ENCODE results near the gene MAP3K20. TPM values are rescaled to one million over a fixed set of nuclear protein-coding genes. Genes with fewer than 3 reads are reported as not detected.
"Not testable (repeated sequence)": the region's sequence is repeated elsewhere in the genome, so short reads cannot be mapped to it uniquely, and the experiment has no call there.

The MAP3K20 gene
- total RNA-seq, 1 donor from 2014 or later = 519 TPM

GRCh38 chr2:173079141-173079540 is 3.5 kb downstream of the MAP3K20 start:
- DNase-seq (ENCODE audit: low spot score) = no peak
- intact Hi-C loops (cut with DNase I) = loop anchor here (5.0 kb wide), 2 partner anchors 107 to 108 kb away; no protein-coding TSS in a partner anchor

DNA sequence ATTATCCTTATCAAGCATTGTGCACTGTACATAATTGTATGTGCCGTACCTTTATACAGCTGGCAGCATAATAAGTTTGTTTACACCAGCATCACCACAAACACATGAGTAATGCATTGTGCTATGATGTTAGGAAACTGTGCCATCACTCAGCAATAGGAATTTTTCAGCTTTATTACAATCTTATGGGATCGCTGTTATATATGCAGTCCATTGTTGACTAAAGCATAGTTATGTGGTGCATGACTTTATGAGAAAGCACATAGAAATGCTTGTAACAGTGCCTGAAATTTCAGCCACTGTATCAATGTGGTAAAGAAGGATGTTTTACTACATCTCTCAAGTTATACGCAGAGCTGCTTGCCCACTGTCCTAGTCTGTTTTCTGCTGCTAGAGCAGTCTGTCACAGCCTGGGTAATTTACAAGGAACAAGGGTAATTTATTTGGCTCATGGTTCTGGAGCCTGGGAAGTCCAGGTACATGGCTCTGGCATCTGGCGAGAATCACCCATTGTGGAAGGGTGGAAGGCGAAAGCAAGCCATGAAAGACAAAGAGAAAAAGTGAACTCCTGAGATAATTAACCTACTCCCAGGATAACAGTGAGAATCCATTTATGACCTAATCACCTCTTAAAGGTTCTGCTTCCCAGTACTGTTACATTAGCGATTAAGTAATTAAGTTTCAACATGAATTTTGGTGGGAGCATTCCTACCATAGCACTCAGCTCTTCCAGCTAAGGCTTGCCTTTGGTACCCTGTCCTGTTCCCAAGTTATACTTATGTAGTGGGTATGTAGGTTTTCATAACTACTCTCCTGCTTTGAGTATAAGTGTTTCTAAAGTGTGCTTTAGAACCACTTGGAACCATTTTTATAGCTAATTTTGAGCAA is 4.6 kb downstream of the MAP3K20 start:
- DNase-seq (ENCODE audit: low spot score) = no peak
- intact Hi-C loops (cut with DNase I) = loop anchor here (5.0 kb wide), 2 partner anchors 107 to 108 kb away; no protein-coding TSS in a partner anchor

DNA sequence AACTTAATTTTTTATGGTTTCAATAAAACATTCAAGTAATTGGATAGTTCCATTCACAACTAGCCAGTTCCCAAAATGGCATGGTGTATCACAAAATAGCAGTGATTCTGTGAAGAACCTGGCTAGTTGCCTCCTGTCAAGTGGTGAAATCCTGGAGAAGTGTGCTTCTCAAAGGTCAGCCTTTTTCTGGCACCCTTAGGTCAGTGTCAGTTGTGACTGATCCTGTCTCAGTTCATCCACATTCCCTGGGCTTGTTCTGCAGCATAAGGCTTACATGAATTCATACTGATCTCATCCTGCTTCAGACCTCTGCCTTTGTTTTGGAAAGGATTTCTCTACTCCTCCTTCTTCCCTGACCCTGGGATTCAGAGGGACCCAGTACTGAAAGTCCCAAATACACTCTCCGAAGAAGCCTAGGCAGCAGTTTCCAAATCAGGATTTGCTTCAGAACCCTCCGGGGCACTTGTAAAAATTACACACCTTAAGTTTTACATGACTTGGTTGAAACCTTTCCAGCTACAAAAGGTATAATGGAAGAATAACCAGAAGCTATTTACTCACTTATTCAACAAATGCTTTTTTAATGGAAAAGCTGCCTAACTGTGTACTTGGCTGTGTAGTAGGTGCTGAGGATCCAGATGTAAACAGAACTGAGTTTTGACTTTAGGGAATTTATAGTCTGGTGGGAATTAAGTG is 11.0 kb downstream of the MAP3K20 start:
- no peak for DNase-seq (ENCODE audit: low spot score)
- intact Hi-C loops (cut with DNase I) = no loop called here

- no peak for DNase-seq (ENCODE audit: low spot score)
- intact Hi-C loops (cut with DNase I) = no loop called here
These were observed 11.6 kb downstream of the MAP3K20 start for GRCh38 chr2:173087214-173087581.

DNA sequence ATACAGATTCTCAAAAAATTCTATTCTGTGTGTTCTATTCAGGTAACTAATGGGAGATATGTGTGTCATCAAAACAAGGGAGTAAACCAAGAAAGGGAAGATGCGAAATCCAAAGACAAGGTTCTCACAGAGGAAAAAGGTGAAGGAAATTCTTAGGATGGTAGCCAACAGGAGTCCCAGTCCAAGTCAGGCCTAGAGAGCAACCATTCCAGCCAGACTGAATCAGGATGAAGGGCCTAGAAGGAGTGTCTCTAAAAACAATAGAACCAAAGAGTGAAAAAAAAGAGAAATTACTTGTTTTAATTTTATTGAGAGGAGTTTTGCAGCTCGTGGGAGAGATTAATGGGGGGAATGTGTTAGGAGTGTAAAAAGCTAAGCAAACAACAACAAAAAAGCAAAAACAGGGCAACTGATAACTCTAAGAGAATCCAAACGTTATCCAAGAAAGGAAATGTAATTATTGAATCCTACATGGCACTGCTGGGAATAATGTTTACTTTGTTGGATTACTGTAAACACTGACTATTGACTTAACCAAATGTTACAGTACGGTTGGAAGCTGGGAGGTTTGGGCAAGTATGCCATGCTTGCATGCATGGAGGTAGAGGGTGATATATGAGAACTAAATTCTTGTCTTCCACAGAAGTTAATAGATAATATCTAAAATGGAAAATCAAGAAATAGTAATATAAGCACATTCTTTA is 12.3 kb downstream of the MAP3K20 start:
- intact Hi-C loops (cut with DNase I) = no loop called here
- DNase-seq (ENCODE audit: low spot score) = no peak

DNA sequence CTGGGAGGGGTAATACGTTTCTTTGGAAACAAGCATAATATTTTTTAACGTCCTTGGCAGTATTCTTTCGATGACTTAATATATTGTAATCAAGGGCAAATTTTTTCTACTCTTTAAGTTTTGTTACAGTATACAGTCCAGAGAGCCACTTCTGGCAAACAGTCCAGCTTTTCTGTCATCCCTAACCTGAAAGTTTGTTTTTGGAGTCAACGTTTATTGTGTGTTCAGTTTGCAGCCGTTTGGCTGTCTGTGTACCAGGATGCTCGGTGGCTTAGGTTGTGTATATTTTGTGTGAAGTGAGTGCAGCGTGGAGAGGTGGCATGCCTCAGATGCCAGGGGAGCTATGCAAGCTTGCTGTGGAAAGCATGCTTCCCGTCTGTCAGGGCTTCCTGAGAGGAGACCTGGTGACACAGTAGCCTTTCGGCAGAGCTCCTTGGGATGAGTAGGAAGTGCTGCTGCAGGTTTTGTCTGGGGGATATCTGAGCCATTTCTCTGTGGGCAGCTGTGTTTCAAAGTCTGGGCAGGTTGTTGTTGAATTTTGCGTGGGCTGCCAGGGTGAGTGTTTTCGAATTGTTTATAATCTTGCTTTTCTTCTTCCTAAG is 14.7 kb downstream of the MAP3K20 start:
- DNase-seq (ENCODE audit: low spot score) = peak; percentile 77
- intact Hi-C loops (cut with DNase I) = loop anchor here (5.0 kb wide), 1 partner anchor 122 kb away; no protein-coding TSS in a partner anchor

GRCh38 chr2:173090973-173091660 is 15.5 kb downstream of the MAP3K20 start:
- no peak for DNase-seq (ENCODE audit: low spot score)
- intact Hi-C loops (cut with DNase I) = loop anchor here (5.0 kb wide), 1 partner anchor 121 kb away; no protein-coding TSS in a partner anchor

DNA sequence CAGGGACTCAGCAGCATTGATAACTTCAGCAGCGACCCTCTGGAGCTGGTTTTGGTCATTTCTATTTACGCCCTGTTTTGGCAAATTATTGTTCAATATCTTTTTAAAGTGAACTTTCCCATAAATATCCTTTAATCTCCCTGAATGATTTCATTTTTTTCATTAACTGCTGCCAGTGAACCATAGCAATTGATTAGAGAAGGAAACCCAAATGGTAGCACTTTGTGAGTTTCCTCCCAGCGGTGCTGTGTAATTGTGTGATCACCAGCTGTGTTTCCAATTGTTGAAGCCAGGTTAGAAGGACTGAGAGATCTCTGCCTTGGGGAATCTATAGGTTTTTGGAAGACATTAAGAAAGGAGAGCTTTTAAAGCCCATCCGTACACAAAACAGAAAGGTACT is 16.3 kb downstream of the MAP3K20 start:
- intact Hi-C loops (cut with DNase I) = loop anchor here (5.0 kb wide), 1 partner anchor 120 kb away; no protein-coding TSS in a partner anchor
- DNase-seq (ENCODE audit: low spot score) = no peak

- no peak for DNase-seq (ENCODE audit: low spot score)
- intact Hi-C loops (cut with DNase I) = loop anchor here (5.0 kb wide), 1 partner anchor 119 kb away; no protein-coding TSS in a partner anchor
These were observed 17.3 kb downstream of the MAP3K20 start for GRCh38 chr2:173092844-173093402.

DNA sequence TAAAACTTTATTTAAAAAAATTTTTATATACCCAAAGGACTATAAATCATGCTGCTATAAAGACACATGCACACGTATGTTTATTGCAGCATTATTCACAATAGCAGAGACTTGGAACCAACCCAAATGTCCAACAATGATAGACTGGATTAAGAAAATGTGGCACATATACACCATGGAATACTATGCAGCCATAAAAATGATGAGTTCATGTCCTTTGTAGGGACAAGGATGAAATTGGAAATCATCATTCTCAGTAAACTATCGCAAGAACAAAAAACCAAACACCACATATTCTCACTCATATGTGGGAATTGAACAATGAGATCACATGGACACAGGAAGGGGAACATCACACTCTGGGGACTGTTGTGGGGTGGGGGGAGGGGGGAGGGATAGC is 18.0 kb downstream of the MAP3K20 start:
- DNase-seq (ENCODE audit: low spot score) = not testable (repeated sequence)
- intact Hi-C loops (cut with DNase I) = loop anchor here (5.0 kb wide), 1 partner anchor 119 kb away; no protein-coding TSS in a partner anchor

GRCh38 chr2:173094731-173095130 is 19.1 kb downstream of the MAP3K20 start:
- intact Hi-C loops (cut with DNase I) = loop anchor here (5.0 kb wide), 1 partner anchor 118 kb away; no protein-coding TSS in a partner anchor
- no peak for DNase-seq (ENCODE audit: low spot score)

DNA sequence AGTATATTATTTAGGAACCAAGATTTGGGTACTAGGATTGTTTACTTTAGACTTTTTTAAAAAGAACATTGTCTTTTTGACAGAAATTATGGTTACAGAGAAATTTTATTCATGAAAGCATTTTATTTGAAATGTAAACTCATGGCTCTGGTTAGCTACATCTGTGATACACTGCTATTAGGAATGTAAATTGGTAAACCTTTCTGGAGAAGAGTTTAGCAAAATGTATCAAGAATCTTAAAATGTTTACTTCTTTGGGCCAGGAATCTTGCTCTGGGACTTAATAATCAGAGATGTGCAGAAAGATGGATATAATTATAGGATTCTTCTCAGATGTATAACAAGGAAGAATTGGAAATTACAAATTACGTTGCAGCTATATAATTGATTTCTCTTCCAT is 19.7 kb downstream of the MAP3K20 start:
- no peak for DNase-seq (ENCODE audit: low spot score)
- intact Hi-C loops (cut with DNase I) = no loop called here

DNA sequence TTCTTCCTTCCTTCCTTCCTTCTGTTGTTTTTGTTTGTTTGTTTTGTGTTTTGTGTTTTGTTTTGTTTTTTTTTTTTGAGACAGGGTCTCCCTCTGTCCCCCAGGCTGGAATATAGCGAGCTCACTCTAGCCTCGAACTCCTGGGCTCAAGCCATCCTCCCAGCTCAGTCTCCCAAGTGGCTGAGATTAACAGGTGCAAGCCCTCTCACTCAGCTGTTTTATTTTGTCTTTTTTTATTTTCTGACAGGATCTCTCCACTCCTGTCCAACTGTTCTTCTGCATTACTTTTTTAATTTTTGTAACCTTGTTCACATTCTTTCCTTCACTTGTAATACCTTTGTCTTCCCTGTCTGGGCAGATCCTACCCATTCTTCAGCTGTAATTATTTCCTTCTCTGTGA is 23.6 kb downstream of the MAP3K20 start:
- intact Hi-C loops (cut with DNase I) = no loop called here
- DNase-seq (ENCODE audit: low spot score) = no peak

GRCh38 chr2:173099804-173100203 is 24.2 kb downstream of the MAP3K20 start:
- intact Hi-C loops (cut with DNase I) = no loop called here
- DNase-seq (ENCODE audit: low spot score) = no peak

GRCh38 chr2:173101687-173102086 is 26.0 kb downstream of the MAP3K20 start:
- intact Hi-C loops (cut with DNase I) = no loop called here
- no peak for DNase-seq (ENCODE audit: low spot score)

- DNase-seq (ENCODE audit: low spot score) = no peak
- intact Hi-C loops (cut with DNase I) = no loop called here
These were observed 28.5 kb downstream of the MAP3K20 start for GRCh38 chr2:173104156-173104555.

DNA sequence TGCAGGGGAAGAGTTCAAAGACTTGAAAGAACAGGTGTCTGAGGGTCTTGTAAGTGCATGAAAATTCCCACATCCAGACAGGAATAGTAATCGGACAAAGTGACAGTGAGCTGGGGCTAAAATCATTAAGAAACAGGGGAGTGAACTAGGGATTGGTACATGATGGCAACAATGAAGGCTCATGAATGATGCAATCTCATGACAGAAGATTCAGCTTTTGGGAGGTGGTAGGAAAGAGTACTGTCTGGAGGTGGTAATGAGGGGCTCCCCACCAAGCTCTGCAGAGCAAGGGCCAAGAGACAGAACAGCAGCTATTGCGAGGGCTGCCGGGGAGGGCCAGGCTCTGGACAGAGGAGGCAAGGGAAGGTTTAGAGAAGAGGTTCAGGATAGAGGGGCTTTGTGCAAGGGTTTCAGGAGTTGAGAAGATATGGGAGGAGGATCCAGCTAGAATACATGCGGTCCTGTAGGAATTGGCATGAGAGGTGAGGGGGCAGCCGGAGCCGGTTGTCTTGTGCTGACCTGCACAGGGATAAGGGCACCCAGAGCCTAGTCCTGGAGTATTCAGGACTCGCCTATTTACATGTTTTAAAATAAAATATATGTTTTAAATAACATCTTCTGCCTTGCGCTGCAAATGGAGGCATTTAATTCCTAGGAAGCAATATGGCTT is 31.4 kb downstream of the MAP3K20 start:
- no peak for DNase-seq (ENCODE audit: low spot score)
- intact Hi-C loops (cut with DNase I) = no loop called here

- DNase-seq (ENCODE audit: low spot score) = no peak
- intact Hi-C loops (cut with DNase I) = no loop called here
These were observed 32.0 kb downstream of the MAP3K20 start for GRCh38 chr2:173107629-173108022.

Data from cardiac septum (tissue), 1 donor.